Activated CD8-positive, alpha-beta memory T cell treated with anti-CD3 and anti-CD28 coated beads for 1 hour (primary cell): Measurements from ENCODE around the gene MAN2B2.

Source experiments
- DNase-seq, 2 donors: peaks; one replicate each; pipeline ENCODE4 v3.0.0-alpha.2; 2020; ENCODE audit warnings: low read depth in 1 of 2; ENCODE audit errors: extremely low read depth in 1 of 2

Gene MAN2B2

DNA sequence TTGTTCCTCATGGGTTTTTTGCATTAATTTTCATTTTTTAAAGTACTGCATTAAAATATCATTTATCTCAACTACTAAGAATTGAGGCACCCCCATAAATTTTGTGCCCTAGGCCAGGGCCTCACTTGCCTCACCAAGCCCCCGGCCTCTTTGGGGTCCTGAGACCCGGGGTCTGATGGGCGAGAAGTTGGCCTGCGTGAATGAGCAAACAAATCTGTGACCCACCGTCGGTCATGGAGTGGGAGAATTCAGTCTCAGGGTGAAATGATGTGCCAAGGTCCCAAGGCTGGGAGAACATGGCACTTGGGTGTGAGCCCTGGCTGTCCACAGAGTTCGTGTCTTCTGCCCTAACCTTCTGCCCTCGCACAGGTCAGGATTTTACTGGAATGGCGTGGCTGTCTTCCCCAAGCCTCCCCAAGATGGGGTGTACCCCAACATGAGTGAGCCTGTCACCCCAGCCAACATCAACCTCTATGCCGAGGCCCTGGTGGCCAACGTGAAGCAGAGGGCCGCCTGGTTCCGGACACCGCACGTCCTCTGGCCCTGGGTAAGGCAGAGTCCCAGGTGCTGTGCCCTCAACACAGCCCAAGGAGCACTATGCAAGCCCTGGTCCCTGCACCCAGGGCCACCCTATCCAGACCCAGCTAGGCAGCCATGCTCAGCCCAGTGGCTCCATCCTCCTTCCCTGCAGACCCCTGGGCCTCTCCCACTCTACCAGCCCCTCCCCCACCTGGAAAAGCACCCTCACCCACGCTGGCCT lies 18.0 kb downstream of the MAN2B2 start:
- no peak for DNase-seq

DNA sequence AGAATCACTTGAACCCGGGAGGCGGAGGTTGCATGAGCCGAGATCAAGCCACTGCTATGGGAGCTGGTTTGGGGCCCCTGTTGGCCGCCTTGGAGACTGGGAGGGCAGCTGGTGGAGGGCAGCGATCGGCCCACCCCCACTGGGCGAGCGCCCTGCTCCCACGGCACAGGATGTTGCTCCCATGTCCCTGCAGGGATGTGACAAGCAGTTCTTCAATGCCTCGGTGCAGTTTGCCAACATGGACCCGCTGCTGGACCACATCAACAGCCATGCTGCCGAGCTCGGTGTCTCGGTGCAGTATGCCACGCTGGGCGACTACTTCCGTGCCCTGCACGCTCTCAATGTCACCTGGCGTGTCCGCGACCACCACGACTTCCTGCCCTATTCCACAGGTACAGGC lies 19.4 kb downstream of the MAN2B2 start:
- DNase-seq: no peak

DNA sequence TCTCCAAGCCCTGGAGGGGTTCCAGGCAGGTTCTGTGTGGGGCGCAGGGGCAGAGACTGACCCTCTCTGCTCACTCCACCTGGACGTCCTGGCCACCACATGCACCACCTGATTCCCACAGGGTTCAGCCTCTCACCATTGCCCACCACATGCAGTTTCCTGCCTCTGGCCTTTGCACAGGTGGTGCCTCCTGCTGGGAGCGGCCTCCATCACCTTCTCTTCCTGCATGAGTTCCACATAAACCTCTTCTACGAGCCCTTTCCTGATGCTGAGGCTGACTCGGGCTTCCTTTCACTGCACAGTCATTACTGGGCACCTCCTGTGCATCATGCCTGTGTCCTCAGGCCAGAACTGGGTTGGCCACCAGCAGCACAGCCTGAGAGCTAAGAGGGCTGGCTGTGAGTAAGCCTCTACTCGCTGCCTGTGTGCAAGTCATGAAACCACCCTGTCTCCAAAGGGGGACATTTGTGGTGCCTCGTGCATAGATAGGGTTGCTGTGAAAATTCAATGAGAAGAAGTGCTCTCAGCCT lies 19.9 kb downstream of the MAN2B2 start:
- no peak for DNase-seq

DNA sequence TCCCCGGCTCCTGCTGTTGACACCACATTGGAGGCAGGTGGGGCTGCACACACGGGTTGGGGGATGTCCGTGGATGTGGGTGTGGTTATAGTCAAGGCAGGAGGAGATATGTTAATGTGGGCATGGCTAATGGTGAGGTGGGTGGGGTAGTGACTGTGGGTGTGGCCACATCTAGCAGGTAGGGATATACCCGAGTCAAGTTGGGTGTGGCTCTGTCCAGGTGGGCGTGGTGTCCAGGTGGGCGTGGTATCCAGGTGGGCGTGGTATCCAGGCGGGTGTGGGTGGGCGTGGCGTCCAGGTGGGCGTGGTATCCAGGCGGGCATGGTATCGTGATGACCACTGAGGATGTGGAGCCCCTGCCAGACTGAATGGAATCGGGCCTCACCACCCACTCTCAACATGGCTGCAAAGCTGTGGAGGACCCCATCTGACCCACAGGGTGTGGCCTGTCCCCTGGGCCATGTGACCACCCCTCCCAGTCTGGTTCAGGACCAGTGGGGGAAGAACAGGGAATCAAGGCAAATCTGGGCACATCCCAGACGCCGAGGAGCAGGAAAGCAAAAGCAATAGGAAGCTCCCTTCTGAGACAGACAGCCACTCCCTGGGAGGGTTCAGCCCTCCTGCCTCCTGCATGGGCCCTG lies 21.0 kb downstream of the MAN2B2 start:
- no peak for DNase-seq

DNA sequence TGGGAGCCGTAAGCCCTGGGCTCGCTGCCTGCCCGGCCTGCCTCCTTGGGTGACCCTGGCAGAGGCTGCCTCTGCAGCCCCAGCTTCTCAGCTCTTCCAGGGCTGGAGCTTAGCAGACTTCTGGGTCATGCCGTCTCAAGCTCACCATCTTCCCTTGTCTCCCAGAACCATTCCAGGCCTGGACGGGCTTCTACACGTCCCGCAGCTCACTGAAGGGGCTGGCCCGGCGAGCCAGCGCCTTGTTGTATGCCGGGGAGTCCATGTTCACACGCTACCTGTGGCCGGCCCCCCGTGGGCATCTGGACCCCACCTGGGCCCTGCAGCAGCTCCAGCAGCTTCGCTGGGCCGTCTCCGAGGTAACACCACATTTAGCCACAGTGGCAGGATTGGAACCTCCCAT lies 22.0 kb downstream of the MAN2B2 start:
- no peak for DNase-seq

DNA sequence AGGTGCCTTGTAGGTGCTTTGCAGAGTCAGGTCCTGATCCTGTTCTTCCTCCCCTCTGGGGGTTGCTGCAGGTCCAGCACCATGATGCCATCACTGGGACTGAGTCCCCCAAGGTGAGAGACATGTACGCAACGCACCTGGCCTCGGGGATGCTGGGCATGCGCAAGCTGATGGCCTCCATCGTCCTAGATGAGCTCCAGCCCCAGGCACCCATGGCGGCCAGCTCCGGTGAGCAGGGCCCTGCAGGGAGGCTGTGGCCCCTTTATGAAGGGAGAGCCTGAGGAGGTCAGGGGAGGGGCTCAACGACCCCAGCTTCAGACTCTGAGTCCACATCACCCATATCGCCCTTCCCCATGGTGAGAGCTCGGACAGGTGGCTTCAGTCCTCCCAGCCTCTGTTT lies 23.1 kb downstream of the MAN2B2 start:
- DNase-seq: no peak

DNA sequence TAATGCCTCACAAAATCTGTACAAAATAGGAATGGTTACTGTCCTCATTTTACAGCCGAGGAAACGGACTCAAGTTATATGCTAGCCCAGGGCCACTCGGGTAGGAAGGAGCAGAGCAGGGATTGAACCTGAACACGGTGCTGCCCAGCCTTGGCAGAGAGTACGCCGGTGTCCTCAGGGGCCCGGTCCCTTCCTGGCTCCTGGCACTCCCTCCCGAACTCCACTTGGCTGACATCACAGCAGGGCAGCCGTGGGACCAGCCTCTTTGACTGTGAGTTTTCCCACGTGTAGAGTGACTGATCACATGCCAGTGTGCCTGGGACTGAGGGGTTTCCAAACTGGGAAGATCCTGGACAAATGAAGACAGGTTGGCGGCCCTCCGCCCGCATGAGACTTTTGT lies 23.7 kb downstream of the MAN2B2 start:
- no peak for DNase-seq

DNA sequence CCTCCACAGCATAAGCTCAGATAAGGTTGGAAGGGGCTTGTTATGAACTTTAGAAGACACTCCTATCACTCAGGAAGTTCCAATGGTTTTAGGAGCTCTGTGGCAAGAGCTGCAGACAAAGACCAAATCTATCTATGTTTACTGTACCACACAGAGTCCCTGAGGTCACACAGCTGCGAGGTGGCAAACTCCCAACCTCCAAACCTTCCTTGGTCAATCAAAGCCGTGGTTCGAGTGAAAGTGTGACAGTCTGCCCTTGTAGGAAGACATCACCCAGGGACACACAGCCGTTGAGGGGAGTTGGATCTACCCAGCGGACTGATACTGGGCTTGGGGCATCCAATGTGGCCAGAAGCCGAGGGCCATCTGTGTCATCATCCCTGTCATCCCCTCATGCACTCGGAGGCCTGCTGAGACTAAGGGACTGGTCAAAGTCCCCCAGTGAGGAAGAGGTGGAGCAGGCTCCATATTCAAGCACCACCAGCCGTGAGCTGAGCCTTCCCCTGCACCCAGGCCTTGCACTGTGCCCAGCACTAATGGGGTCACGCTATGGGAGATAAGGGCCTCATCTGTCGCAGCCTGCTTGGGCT lies 26.8 kb downstream of the MAN2B2 start:
- DNase-seq: no peak

DNA sequence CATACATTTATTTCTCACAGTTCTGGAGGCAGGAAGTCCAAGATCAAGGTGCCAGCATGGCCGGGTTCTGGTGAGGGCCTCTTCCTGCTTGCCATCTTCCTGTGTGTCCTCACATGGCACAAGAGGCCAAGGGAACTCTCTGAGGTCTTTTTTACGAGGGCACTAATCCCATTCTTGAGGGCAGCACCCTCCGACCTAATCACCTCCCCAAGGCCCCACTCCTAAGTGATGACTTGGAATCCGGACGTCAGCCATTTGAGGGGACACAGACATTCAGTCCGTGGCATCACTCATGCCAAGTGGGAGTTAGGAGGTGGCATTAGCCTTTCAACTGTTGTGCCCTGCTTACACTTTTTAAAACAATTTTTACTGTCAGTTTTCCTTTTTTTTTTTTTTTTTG lies 27.3 kb downstream of the MAN2B2 start:
- DNase-seq: no peak

DNA sequence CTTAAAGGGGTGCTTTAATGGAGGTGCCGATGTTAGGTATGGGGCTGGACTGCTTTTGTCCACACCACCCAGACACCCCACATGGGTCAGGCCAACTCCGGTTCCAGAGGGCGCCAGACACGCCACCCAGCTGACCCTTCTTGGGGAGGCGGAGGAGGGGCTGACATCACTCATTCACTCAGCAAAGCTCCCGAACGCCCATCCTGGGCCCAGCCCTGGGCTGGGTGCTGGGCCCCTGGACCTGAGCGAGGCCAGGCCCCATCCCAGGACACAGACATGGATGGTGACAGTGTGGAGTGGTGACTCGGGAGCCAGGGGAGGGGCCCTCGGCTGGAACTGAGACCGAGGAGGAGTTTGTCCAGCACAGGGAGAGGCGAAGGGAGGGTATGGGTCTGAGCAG lies 28.1 kb downstream of the MAN2B2 start:
- no peak for DNase-seq

DNA sequence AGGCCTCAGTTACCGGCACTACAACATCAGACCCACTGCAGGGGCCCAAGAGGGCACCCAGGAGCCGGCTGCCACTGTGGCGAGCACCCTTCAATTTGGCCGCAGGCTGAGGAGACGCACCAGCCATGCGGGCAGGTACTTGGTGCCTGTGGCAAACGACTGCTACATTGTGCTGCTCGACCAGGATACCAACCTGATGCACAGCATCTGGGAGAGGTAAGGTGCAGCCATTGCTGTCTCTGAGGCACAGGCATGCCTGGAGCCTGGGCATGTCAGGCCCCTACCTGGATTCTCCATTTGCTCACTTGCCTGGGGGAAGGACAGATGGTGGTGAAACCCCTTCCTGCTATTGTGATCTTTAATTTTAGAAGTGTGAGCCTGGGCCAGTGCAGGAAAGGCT lies 30.1 kb downstream of the MAN2B2 start:
- DNase-seq: no peak

DNA sequence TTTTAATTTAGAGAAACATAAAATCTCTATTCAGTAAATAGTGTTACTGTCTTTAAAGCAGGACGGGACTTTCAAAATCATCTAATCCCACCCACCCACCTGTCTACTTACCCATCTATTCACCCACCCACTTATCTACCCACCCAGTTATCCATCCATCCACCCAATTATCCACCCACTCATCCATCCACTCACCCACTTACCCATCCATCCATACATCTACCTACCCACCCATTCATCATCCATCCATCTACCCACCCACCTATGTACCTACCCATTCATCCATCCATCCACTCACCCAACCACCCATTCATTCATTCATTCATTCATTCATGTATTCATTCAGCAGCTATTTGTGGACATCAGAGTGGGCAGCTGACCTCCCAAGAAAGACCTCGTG lies 30.6 kb downstream of the MAN2B2 start:
- DNase-seq: no peak

DNA sequence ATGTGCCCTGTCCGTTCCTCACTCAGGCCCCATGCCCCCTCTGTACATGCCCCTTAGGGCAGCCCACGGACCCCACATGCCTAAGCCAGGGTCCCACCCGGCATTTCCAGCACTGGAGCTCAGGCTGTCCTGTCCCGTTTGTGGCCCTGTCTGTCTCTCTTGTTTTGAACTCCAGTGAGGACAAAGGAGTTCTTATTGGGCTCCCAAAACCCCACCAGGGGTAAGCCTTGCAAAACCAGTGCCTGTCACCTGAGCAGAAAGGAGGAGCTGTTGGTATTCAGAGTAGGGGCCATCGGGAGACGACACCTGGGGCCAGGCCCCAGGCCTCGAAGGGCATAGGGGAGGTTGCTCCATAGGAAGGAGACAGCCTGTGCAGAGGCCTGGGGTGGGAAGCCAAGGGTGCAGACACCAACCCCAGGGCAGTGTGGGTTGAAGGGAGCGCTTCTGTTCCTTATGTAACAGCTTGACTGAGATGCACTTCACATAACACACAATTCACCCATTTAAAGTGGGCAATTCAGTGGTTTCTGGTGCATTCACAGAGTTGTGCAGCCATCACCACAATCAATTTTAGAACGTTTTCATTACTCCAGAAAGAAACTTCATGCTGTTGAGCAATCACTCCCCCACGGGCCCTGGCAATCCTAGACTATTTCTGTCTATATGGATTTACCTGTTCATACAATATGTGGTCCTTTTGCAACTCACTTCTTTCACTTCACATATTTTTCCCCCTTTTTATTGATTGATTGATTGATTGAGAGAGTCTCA lies 31.7 kb downstream of the MAN2B2 start:
- DNase-seq: no peak

DNA sequence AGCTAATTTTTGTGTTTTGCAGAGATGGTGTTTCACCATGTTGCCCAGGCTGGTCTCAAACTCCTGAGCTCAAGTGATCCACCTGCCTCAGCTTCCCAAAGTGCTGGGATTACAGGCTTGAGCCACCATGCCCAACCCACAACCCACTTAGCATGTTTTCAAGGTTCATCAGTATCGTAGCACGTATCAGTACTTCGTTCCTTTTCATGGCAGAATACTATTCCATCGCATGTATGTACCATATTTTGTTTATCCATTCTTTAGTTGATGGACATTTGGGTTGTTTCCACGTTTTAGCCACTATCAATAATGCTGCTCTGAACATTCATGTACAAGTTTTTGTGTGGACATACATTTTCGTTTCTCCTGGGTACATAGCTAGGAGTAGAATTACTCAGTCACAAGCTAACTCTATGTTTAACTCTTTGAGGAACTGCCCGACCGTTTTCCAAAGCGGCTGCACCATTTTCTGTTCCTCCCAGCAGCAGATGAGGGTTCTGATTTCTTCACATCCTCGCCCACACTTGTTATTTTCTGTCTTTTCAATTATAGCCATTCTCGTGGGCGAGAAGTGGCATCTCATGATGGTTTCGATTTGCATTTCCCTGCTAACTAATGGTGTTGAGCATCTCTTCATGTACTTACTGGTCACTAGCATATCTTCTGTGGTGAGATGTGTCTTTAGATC lies 32.5 kb downstream of the MAN2B2 start:
- no peak for DNase-seq

DNA sequence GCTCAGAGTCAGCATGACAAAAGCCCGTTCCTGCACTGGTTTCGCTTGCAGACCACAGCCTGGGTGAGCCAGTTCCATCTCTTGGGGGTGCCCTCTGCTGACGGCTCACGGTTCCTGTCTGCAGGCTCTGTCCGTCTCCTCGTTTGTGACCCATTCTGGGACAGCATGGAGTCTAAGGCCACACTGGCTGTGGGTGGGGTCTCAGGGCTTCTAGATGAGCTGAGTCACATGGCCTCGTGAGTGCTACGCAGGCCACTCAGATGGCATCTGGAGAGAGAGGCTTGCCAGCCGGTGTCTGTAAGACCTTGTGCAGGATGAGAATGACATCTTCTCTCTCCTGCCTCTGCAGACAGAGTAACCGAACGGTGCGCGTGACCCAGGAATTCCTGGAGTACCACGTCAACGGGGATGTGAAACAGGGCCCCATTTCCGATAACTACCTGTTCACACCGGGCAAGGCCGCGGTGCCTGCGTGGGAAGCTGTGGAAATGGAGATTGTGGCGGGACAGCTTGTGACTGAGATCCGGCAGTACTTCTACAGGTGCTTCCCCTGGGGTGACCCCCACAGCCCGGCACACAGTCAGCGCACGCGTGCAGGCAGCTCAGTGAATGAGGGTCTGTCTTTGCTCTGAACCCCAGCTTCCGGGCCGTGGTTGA lies 33.9 kb downstream of the MAN2B2 start:
- DNase-seq: no peak

DNA sequence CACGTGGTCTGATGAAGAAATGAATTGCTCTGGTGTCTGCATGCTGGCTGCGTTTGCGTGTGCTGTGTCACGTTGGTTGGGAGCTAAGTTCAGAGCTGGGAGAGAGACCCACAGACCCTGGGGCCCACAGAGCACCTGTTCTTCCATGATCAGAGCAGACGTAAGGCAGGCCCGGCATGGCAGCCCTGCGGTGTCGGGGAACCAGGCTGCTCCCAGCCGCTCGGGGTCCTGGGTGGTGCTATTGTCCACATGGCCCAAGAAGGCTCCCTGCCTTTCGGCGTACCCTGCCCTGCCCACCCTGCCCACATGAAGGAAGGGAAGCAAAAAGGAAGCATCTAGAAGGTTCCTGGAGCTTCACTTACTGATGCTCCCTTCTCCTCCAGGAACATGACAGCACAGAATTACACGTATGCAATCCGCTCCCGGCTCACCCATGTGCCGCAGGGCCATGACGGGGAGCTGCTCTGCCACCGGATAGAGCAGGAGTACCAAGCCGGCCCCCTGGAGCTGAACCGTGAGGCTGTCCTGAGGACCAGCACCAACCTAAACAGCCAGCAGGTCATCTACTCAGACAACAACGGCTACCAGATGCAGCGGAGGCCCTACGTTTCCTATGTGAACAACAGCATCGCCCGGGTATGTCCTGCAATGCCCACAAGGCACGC lies 34.6 kb downstream of the MAN2B2 start:
- DNase-seq: no peak

DNA sequence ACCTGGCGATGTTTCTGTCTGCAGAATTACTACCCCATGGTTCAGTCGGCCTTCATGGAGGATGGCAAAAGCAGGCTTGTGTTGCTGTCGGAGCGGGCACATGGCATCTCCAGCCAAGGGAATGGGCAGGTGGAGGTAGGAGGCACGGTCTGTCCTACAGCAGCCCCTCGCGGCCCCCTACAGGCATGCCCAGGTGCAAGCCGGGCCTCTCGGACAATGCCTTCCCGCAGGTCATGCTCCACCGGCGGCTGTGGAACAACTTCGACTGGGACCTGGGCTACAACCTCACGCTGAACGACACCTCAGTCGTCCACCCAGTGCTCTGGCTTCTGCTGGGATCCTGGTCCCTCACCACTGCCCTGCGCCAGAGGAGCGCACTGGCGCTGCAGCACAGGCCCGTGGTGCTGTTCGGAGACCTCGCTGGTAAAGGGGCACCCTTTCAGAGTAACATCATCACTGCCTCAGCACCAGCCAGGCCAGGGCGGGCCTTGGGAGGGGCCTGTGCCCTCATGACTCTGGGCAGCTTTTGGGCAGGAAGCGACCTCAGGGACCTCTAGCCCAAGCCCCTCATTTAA lies 36.0 kb downstream of the MAN2B2 start:
- DNase-seq: no peak

DNA sequence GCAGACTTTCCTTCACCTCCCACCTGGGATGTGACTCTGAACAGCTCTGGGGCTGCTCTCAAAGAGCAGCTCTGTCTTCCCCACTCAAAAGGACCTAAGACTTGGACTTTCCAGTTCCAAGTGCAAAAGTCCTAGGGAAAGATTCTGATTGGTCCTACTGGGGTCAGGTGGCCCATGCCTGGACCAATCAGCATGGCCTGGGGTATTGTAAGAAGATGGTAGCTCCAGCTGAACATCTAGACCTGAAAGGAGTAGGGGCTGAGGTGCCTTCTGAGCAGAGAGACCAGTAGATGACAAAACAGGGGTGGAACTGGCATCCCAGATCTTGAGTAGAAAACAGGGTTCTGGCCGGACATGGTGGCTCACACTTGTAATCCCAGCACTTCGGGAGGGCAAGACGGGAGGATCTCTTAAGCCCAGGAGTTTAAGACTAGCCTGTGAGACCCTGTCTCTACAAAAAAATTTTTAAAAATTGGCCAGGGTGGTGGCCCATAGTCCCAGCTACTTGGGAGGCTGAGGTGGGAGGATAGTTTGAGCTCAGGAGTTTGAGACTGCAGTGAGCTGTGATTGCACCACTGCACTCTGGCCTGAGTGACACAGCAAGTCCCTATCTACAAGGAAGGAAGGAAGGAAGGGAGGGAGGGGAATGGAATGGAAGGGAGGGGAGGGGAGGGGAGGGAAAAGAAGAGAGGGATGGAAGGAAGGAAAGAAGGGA lies 38.1 kb downstream of the MAN2B2 start:
- DNase-seq: no peak
